GM23338 (cell line): ENCODE data around the gene MAZ.

ENCODE experiments used
- CTCF ChIP-seq, 2 experiments: fragments of 200-600 bp in 1 of 2; sonication (generic) in 1 of 2; conservative IDR thresholded peaks; 2 replicates each; pipeline versions ENCODE4 v1.5.1 to v1.6.1; 2016 to 2017; ENCODE audit warnings: antibody characterized with exemption in 2 of 2, low read depth in 2 of 2, mild to moderate bottlenecking in 2 of 2, moderate library complexity in 1 of 2
- EZH2 ChIP-seq: fragments of 200-600 bp; sonication (generic); IDR thresholded peaks from one replicate; pipeline ENCODE4 v1.8.0; 2017; ENCODE audit warnings: antibody characterized with exemption, mild to moderate bottlenecking, low read depth; ENCODE audit not compliant: unreplicated experiment
- EZH2phosphoT487 ChIP-seq: fragments of 200-600 bp; sonication (generic); IDR thresholded peaks from one replicate; pipeline ENCODE4 v1.8.1; 2018; ENCODE audit warnings: antibody characterized with exemption; ENCODE audit not compliant: unreplicated experiment

- TF ChIP-seq CTCF (conservative IDR thresholded peaks at IDR 0.05; ENCODE audit: low read depth in 2 of 2) = no peak
- no peak for TF ChIP-seq EZH2phosphoT487
- TF ChIP-seq EZH2 = no peak
Observed at GRCh38 chr16:29791845-29792807, 14.2 kb upstream of the MAZ start.
